Gastroesophageal sphincter (tissue), 3 donors: ENCODE data around the gene KCNN1.

Experiments
- CTCF ChIP-seq, 4 experiments: fragments of 200-600 bp in 2 of 4; fragments of 450-650 bp in 2 of 4; sonication (generic) in 1 of 4; IDR thresholded peaks; one replicate each; pipeline ENCODE4 v1.5.1; 2017 to 2019; ENCODE audit warnings: antibody characterized with exemption in 4 of 4, mild to moderate bottlenecking in 2 of 4, moderate library complexity in 2 of 4
- POLR2A ChIP-seq, 2 donors: fragments of 450-650 bp; IDR thresholded peaks; one replicate each; pipeline ENCODE4 v1.6.1; 2017; ENCODE audit warnings: antibody characterized with exemption in 2 of 2, mild to moderate bottlenecking in 2 of 2, moderate library complexity in 1 of 2
- POLR2AphosphoS5 ChIP-seq: sonication (generic); formaldehyde crosslinking; IDR thresholded peaks from one replicate; pipeline ENCODE4 v1.6.1; 2017; ENCODE audit warnings: antibody characterized with exemption

GRCh38 chr19:17966129-17966483 is 801 bp upstream of the KCNN1 start:
- TF ChIP-seq CTCF (IDR thresholded peaks at IDR 0.05) = no peak
- no peak for TF ChIP-seq POLR2AphosphoS5
- TF ChIP-seq POLR2A (IDR thresholded peaks at IDR 0.05) = no peak
